ENCODE data around the gene BTBD18.

The BTBD18 gene

GRCh38 chr11:57751676-57752253 lies at the start of gene BTBD18:
Gene BTBD18, minus strand, starts transcription at chr11:57751819. Its CDS starts 631 bp downstream, at chr11:57751188.
- DNase-seq (ENCODE audit: low spot score in 2 of 2) (no peak), ATAC-seq (no peak)
- Mint-ChIP-seq H3K4me3 (no peak within 1 kb of the TSS), H3K27ac (no peak within 1 kb of the TSS), H3K36me3 (peaks cover 30% of the 10 kb centered on the region), H3K4me1 (peaks cover 12% of the 10 kb centered on the region), H3K9me3 (no peaks in the 10 kb centered on the region)

GRCh38 chr11:57801183-57801485 lies 49.5 kb upstream of the BTBD18 start:
- H3K4me3 Mint-ChIP-seq = no peak overlapping the region
- DNase-seq (ENCODE audit: low spot score in 2 of 2) = no peak
- H3K27ac Mint-ChIP-seq = peak overlapping the region; percentile 76
- ATAC-seq = peak; percentile 48
- peaks cover 21% of the 10 kb centered on the region for H3K36me3 Mint-ChIP-seq
- no peaks in the 10 kb centered on the region for H3K9me3 Mint-ChIP-seq
- H3K4me1 Mint-ChIP-seq = peaks cover 16% of the 10 kb centered on the region

- H3K36me3 Mint-ChIP-seq = peaks cover 18% of the 10 kb centered on the region
Observed at GRCh38 chr11:57800444-57801182, 49.0 kb upstream of the BTBD18 start.

GRCh38 chr11:57798905-57799559 lies 47.4 kb upstream of the BTBD18 start:
- H3K4me1 Mint-ChIP-seq = peaks cover 16% of the 10 kb centered on the region
- no peak overlapping the region for H3K4me3 Mint-ChIP-seq
- ATAC-seq (no peak), DNase-seq (ENCODE audit: low spot score in 2 of 2) (no peak)
- peaks cover 13% of the 10 kb centered on the region for H3K36me3 Mint-ChIP-seq
- H3K27ac Mint-ChIP-seq = peak overlapping the region; percentile 67
- no peaks in the 10 kb centered on the region for H3K9me3 Mint-ChIP-seq

More at GRCh38 chr11:57800444-57801182, 49.0 kb upstream of the BTBD18 start:
- H3K27ac Mint-ChIP-seq = peak overlapping the region; percentile 76
- no peak for DNase-seq (ENCODE audit: low spot score in 2 of 2)
- no peak overlapping the region for H3K4me3 Mint-ChIP-seq
- ATAC-seq = peak; percentile 89
- peaks cover 16% of the 10 kb centered on the region for H3K4me1 Mint-ChIP-seq
- no peaks in the 10 kb centered on the region for H3K9me3 Mint-ChIP-seq

- peaks cover 30% of the 10 kb centered on the region for H3K4me1 Mint-ChIP-seq
- H3K27ac Mint-ChIP-seq = peak overlapping the region; percentile 84
- no peaks in the 10 kb centered on the region for H3K9me3 Mint-ChIP-seq
- H3K4me3 Mint-ChIP-seq = peak overlapping the region; percentile 59
- H3K36me3 Mint-ChIP-seq = peaks cover 17% of the 10 kb centered on the region
- no peak for ATAC-seq
- DNase-seq (ENCODE audit: low spot score in 2 of 2) = no peak
Observed at GRCh38 chr11:57793351-57794115, 41.9 kb upstream of the BTBD18 start.

GRCh38 chr11:57792870-57793269 lies 41.3 kb upstream of the BTBD18 start:
- no peak for DNase-seq (ENCODE audit: low spot score in 2 of 2)
- peak overlapping the region; percentile 84 for H3K27ac Mint-ChIP-seq
- peaks cover 13% of the 10 kb centered on the region for H3K36me3 Mint-ChIP-seq

GRCh38 chr11:57792060-57792541 lies 40.5 kb upstream of the BTBD18 start:
- peak; percentile 98 for ATAC-seq
- peak overlapping the region; percentile 84 for H3K27ac Mint-ChIP-seq
- H3K36me3 Mint-ChIP-seq = peaks cover 9% of the 10 kb centered on the region
- no peaks in the 10 kb centered on the region for H3K9me3 Mint-ChIP-seq
- peak; percentile 52 to 82 for DNase-seq (ENCODE audit: low spot score in 2 of 2)
- peak overlapping the region; percentile 59 for H3K4me3 Mint-ChIP-seq
- peaks cover 30% of the 10 kb centered on the region for H3K4me1 Mint-ChIP-seq

More at GRCh38 chr11:57792870-57793269, 41.3 kb upstream of the BTBD18 start:
- ATAC-seq = no peak
- H3K4me1 Mint-ChIP-seq = peaks cover 30% of the 10 kb centered on the region
- H3K9me3 Mint-ChIP-seq = no peaks in the 10 kb centered on the region
- H3K4me3 Mint-ChIP-seq = peak overlapping the region; percentile 59

- peak overlapping the region; percentile 59 for H3K4me3 Mint-ChIP-seq
- DNase-seq (ENCODE audit: low spot score in 2 of 2) = no peak
- peaks cover 30% of the 10 kb centered on the region for H3K4me1 Mint-ChIP-seq
- peak overlapping the region; percentile 84 for H3K27ac Mint-ChIP-seq
- no peak for ATAC-seq
- H3K9me3 Mint-ChIP-seq = no peaks in the 10 kb centered on the region
- peaks cover 9% of the 10 kb centered on the region for H3K36me3 Mint-ChIP-seq
Observed at GRCh38 chr11:57791321-57792059, 39.9 kb upstream of the BTBD18 start.

GRCh38 chr11:57788703-57789088 lies 37.1 kb upstream of the BTBD18 start:
- no peak for ATAC-seq
- peaks cover 9% of the 10 kb centered on the region for H3K36me3 Mint-ChIP-seq
- peaks cover 28% of the 10 kb centered on the region for H3K4me1 Mint-ChIP-seq
- H3K9me3 Mint-ChIP-seq = no peaks in the 10 kb centered on the region
- no peak overlapping the region for H3K27ac Mint-ChIP-seq
- no peak overlapping the region for H3K4me3 Mint-ChIP-seq
- no peak for DNase-seq (ENCODE audit: low spot score in 2 of 2)

GRCh38 chr11:57787920-57788702 lies 36.5 kb upstream of the BTBD18 start:
- DNase-seq (ENCODE audit: low spot score in 2 of 2) = no peak
- Mint-ChIP-seq H3K27ac (no peak overlapping the region), H3K4me1 (peaks cover 22% of the 10 kb centered on the region), H3K4me3 (no peak overlapping the region), H3K9me3 (no peaks in the 10 kb centered on the region), H3K36me3 (peaks cover 9% of the 10 kb centered on the region)
- no peak for ATAC-seq

GRCh38 chr11:57787006-57787604 lies 35.5 kb upstream of the BTBD18 start:
- Mint-ChIP-seq H3K9me3 (no peaks in the 10 kb centered on the region), H3K36me3 (peaks cover 3% of the 10 kb centered on the region), H3K4me3 (no peak overlapping the region), H3K27ac (no peak overlapping the region), H3K4me1 (peaks cover 12% of the 10 kb centered on the region)
- ATAC-seq (no peak), DNase-seq (ENCODE audit: low spot score in 2 of 2) (no peak)

- no peak for ATAC-seq
- Mint-ChIP-seq H3K4me1 (peaks cover 5% of the 10 kb centered on the region), H3K4me3 (no peak overlapping the region), H3K27ac (no peak overlapping the region), H3K9me3 (no peaks in the 10 kb centered on the region), H3K36me3 (no peaks in the 10 kb centered on the region)
- DNase-seq (ENCODE audit: low spot score in 2 of 2) = no peak
Observed at GRCh38 chr11:57786436-57786835, 34.8 kb upstream of the BTBD18 start.

GRCh38 chr11:57785072-57785471 lies 33.5 kb upstream of the BTBD18 start:
- no peak for DNase-seq (ENCODE audit: low spot score in 2 of 2)
- H3K9me3 Mint-ChIP-seq = no peaks in the 10 kb centered on the region
- H3K36me3 Mint-ChIP-seq = no peaks in the 10 kb centered on the region
- no peaks in the 10 kb centered on the region for H3K4me1 Mint-ChIP-seq
- H3K4me3 Mint-ChIP-seq = no peak overlapping the region
- H3K27ac Mint-ChIP-seq = no peak overlapping the region
- ATAC-seq = no peak

- no peak overlapping the region for H3K27ac Mint-ChIP-seq
- H3K9me3 Mint-ChIP-seq = no peaks in the 10 kb centered on the region
- no peak overlapping the region for H3K4me3 Mint-ChIP-seq
- no peaks in the 10 kb centered on the region for H3K36me3 Mint-ChIP-seq
- DNase-seq (ENCODE audit: low spot score in 2 of 2) (no peak), ATAC-seq (no peak)
- no peaks in the 10 kb centered on the region for H3K4me1 Mint-ChIP-seq
Observed at GRCh38 chr11:57781529-57781943, 29.9 kb upstream of the BTBD18 start.

Data from stimulated activated effector memory CD8-positive, alpha-beta T cell treated with anti-CD3 and anti-CD28 coated beads, Interleukin-12 subunit alpha, Interleukin-12 subunit beta, amount 100 ng/mL, for 72 hours (primary cell).